Thyroid gland (tissue), 4 donors: Measurements from ENCODE around the gene DLG1. TPM values are rescaled to one million over a fixed set of nuclear protein-coding genes. Genes with fewer than 3 reads are reported as not detected.

Experiments
- DNase-seq, 2 donors: peaks; one replicate each; pipeline ENCODE4 v3.0.0-alpha.2; 2019
- H3K27ac ChIP-seq, 3 donors: fragments of 200-600 bp; sonication (generic); 1 replicate in 2 of 3; 2 replicates in 1 of 3; pipeline ENCODE4 v1.5.1; 2016 to 2019; ENCODE audit warnings: mild to moderate bottlenecking in 1 of 3, moderate library complexity in 1 of 3
- H3K27me3 ChIP-seq: fragments of 200-600 bp; sonication (generic); one replicate; pipeline ENCODE4 v1.5.1; 2019
- H3K36me3 ChIP-seq, 2 donors: fragments of 200-600 bp; sonication (generic); one replicate each; pipeline ENCODE4 v1.5.1; 2016 to 2019
- H3K4me1 ChIP-seq, 2 donors: fragments of 200-600 bp; sonication (generic); one replicate each; pipeline ENCODE4 v1.5.1; 2017 to 2019
- H3K4me3 ChIP-seq, 3 donors: fragments of 200-600 bp; sonication (generic); replicated peaks in 1 of 3; 1 replicate in 2 of 3; 2 replicates in 1 of 3; pipeline ENCODE4 v1.5.1; 2016; ENCODE audit warnings: mild to moderate bottlenecking in 1 of 3
- H3K9me3 ChIP-seq: fragments of 200-600 bp; sonication (generic); one replicate; pipeline ENCODE4 v1.5.1; 2017
- POLR2A ChIP-seq, 2 donors: fragments of 450-650 bp; IDR thresholded peaks; one replicate each; pipeline ENCODE4 v1.6.1; 2017; ENCODE audit warnings: antibody characterized with exemption in 2 of 2, mild to moderate bottlenecking in 2 of 2, moderate library complexity in 1 of 2
- WGBS, 2 donors: methylation state at CpG; one replicate each; pipeline ENCODE4 v1.1.5; 2017; 5-methylcytosine and 5-hydroxymethylcytosine counted together
- intact Hi-C: fragments of 100-400 bp; cut with DNase I; formaldehyde crosslinking; loops from one replicate; pipeline ENCODE4 v1.15.1; 2023
- total RNA-seq, 4 donors: library from RNA; depleted of rRNA; stranded (reverse); fragments of >200 nt; gene quantifications; one replicate each; pipeline ENCODE4 v1.2.3, GENCODE V29; 2016
- TF ChIP-seq, protein P1 (sequence below), 6 experiments: fragments of 200-600 bp in 3 of 6; fragments of 450-650 bp in 3 of 6; sonication (generic) in 3 of 6; IDR thresholded peaks; one replicate each; pipeline ENCODE4 v1.5.1; 2016 to 2019; ENCODE audit warnings: antibody characterized with exemption in 6 of 6, mild to moderate bottlenecking in 2 of 6, inconsistent platforms in 1 of 6, moderate library complexity in 1 of 6

DLG1 gene
- total RNA-seq, 4 donors from 2014 or later, result 111 to 233 (median 174) TPM

DNA sequence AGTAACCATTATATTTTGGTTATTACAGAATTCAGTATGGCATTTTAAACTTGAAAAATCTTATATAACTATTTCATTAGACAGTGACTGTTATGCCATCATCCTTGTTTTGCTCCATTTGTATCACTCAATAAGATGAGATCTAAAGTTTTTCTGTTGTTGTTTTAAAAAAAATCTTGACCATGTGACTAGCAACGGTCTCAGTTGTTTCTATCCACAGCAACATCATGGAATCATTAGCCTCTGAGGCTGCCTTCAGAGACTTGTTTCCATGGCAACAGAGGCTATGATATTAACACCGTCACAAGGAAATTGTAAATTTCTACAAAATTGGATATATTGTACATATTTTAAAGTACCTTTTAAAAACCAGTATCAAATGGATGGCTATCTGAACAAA lies 129.8 kb downstream of the DLG1 start:
- Histone ChIP-seq H3K27ac (no peak overlapping the region), H3K4me3 (no peak overlapping the region), H3K9me3 (no peaks in the 10 kb centered on the region), H3K4me1 (no peaks in the 10 kb centered on the region), H3K36me3 (no peaks in the 10 kb centered on the region), H3K27me3 (no peaks in the 10 kb centered on the region)
- DNase-seq, result no peak
- intact Hi-C loops, result no loop called here
- WGBS, 2 donors, result 64% methylated on average over 2 of the region's 2 CpGs
- no peak for TF ChIP-seq POLR2A (IDR thresholded peaks at IDR 0.05)
- TF ChIP-seq, protein P1, sequence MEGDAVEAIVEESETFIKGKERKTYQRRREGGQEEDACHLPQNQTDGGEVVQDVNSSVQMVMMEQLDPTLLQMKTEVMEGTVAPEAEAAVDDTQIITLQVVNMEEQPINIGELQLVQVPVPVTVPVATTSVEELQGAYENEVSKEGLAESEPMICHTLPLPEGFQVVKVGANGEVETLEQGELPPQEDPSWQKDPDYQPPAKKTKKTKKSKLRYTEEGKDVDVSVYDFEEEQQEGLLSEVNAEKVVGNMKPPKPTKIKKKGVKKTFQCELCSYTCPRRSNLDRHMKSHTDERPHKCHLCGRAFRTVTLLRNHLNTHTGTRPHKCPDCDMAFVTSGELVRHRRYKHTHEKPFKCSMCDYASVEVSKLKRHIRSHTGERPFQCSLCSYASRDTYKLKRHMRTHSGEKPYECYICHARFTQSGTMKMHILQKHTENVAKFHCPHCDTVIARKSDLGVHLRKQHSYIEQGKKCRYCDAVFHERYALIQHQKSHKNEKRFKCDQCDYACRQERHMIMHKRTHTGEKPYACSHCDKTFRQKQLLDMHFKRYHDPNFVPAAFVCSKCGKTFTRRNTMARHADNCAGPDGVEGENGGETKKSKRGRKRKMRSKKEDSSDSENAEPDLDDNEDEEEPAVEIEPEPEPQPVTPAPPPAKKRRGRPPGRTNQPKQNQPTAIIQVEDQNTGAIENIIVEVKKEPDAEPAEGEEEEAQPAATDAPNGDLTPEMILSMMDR (IDR thresholded peaks at IDR 0.05), result no peak

DNA sequence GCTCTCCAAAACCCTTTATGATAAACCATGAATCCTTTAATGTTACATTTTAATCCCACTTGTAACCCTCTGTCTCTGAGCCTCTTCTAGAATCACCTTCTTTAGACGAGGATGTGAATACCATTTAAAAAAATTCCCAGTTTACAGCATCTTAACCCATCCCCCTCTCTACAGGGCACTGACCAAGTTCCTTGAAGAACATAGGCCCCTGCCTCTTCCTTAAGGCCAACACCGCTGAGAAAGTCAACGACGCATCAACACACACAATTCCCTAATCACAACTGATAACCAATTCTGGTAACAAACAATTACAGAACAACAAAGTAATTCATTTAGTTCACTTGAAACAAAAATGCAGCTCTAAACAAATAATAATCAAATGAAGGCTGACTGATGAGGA lies 130.3 kb downstream of the DLG1 start:
- intact Hi-C loops, result no loop called here
- 81 to 86% methylated on average over 4 of the region's 4 CpGs for WGBS, 2 donors
- no peak overlapping the region for H3K27ac ChIP-seq
- no peaks in the 10 kb centered on the region for H3K36me3 ChIP-seq
- no peaks in the 10 kb centered on the region for H3K27me3 ChIP-seq
- H3K9me3 ChIP-seq, result no peaks in the 10 kb centered on the region
- no peak for DNase-seq
- no peak overlapping the region for H3K4me3 ChIP-seq
- TF ChIP-seq, protein P1 (IDR thresholded peaks at IDR 0.05), result no peak
- no peak for TF ChIP-seq POLR2A (IDR thresholded peaks at IDR 0.05)
- H3K4me1 ChIP-seq, result no peaks in the 10 kb centered on the region

DNA sequence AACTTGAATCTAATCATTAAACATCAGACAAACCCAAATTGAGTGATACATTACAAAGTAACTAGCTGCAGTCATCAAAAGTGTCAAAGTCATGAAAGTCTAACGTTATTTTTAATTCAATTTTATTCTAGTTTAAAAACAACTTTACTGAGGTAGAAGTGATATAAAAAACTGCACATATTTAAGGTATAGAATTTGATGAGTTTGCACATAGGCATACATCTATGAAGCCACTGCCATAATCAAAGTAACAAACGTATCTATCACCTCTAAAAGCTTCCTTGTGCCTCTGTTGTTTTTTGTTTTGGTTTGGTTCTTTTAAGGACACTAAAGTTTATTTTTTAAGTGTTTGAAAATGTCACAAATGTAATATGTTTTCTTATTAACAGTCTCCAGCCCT lies 130.9 kb downstream of the DLG1 start:
- TF ChIP-seq, protein P1 (IDR thresholded peaks at IDR 0.05), result no peak
- TF ChIP-seq POLR2A (IDR thresholded peaks at IDR 0.05), result no peak
- 93 to 95% methylated on average over 2 of the region's 2 CpGs for WGBS, 2 donors
- no peaks in the 10 kb centered on the region for H3K27me3 ChIP-seq
- no peaks in the 10 kb centered on the region for H3K4me1 ChIP-seq
- no peaks in the 10 kb centered on the region for H3K36me3 ChIP-seq
- intact Hi-C loops, result no loop called here
- DNase-seq, result no peak
- no peaks in the 10 kb centered on the region for H3K9me3 ChIP-seq
- H3K4me3 ChIP-seq, result no peak overlapping the region
- H3K27ac ChIP-seq, result no peak overlapping the region

DNA sequence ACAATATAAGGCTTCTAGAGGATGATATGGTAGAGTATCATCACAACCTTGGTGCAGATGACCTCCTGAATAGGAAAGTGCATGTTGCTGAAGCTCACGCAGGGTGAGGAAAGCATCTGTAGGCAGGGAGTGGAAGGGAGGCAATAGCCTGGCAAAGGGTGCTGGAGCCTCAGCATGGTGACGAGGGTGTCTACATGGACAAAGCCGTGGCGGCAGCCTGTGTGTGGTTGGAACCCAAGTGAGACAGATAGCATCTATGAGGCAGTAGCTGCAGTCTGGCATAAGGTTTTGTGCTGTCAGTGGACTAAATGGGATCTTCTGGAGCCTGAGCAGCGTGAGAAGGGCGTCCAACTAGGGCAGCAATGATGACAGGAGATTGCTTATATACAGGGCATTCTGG lies 132.5 kb downstream of the DLG1 start:
- DNase-seq, result no peak
- Histone ChIP-seq H3K36me3 (no peaks in the 10 kb centered on the region), H3K27me3 (no peaks in the 10 kb centered on the region), H3K4me3 (no peak overlapping the region), H3K4me1 (no peaks in the 10 kb centered on the region), H3K27ac (no peak overlapping the region), H3K9me3 (no peaks in the 10 kb centered on the region)
- WGBS, 2 donors, result 97 to 98% methylated on average over 6 of the region's 6 CpGs
- intact Hi-C loops, result no loop called here
- TF ChIP-seq POLR2A (IDR thresholded peaks at IDR 0.05), result no peak
- TF ChIP-seq, protein P1 (IDR thresholded peaks at IDR 0.05), result no peak

DNA sequence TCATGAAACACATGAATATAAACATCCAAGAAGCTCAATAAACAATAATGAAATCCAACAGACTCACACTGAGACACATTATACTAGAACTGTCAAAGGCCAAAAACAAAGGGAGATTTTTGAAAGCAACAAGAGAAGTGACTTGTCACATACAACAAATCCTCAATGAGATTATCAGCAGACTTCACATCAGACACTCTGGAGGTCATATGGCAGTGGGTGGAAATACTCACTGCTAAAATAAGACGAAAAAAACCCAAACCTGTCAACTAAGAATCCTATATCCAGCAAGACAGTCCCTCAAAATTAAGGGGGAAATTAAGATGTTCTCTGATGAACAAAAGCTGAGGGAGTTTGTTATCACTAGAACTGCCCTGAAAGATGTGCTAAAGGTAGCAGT lies 143.4 kb downstream of the DLG1 start:
- WGBS, 2 donors, result 96 to 97% methylated on average over 1 of the region's 1 CpG
- Histone ChIP-seq H3K27me3 (no peaks in the 10 kb centered on the region), H3K36me3 (no peaks in the 10 kb centered on the region), H3K4me3 (no peak overlapping the region), H3K9me3 (no peaks in the 10 kb centered on the region), H3K4me1 (peaks cover 23 to 24% of the 10 kb centered on the region in 2 donors), H3K27ac (no peak overlapping the region)
- no peak for DNase-seq
- intact Hi-C loops, result no loop called here
- TF ChIP-seq POLR2A (IDR thresholded peaks at IDR 0.05), result no peak
- TF ChIP-seq, protein P1 (IDR thresholded peaks at IDR 0.05), result no peak
